Endothelial cell (in vitro differentiated cells): ENCODE measurements around the gene NTN1. TPM values are rescaled to one million over a fixed set of nuclear protein-coding genes. Genes with fewer than 3 reads are reported as not detected.
A peak's percentile ranks its signal among the peaks of the same experiment; 100 is the strongest.
"Not testable (repeated sequence)": the region's sequence is repeated elsewhere in the genome, so short reads cannot be mapped to it uniquely, and the experiment has no call there.

Source experiments
- DNase-seq: peaks from one replicate; pipeline ENCODE4 v3.0.0; 2021; ENCODE audit warnings: low spot score
- H3K27ac Mint-ChIP-seq: one replicate; pipeline ENCODE4 v1.8.0; 2021; ENCODE audit warnings: mixed read lengths, inconsistent platforms; ENCODE audit not compliant: unreplicated experiment
- H3K27me3 Mint-ChIP-seq: one replicate; pipeline ENCODE4 v1.8.0; 2021; ENCODE audit warnings: mild to moderate bottlenecking, moderate library complexity, mixed read lengths, inconsistent platforms; ENCODE audit not compliant: unreplicated experiment
- H3K36me3 Mint-ChIP-seq: one replicate; pipeline ENCODE4 v1.8.0; 2021; ENCODE audit warnings: mild to moderate bottlenecking, low read depth, mixed read lengths, inconsistent platforms; ENCODE audit not compliant: unreplicated experiment
- H3K4me1 Mint-ChIP-seq: one replicate; pipeline ENCODE4 v1.8.0; 2021; ENCODE audit warnings: mild to moderate bottlenecking, mixed read lengths, inconsistent platforms; ENCODE audit not compliant: unreplicated experiment
- H3K4me3 Mint-ChIP-seq: one replicate; pipeline ENCODE4 v1.8.0; 2021; ENCODE audit warnings: mild to moderate bottlenecking, mixed read lengths, inconsistent platforms; ENCODE audit not compliant: unreplicated experiment
- H3K9me3 Mint-ChIP-seq: one replicate; pipeline ENCODE4 v1.8.0; 2021; ENCODE audit warnings: mixed read lengths, inconsistent platforms; ENCODE audit not compliant: unreplicated experiment
- CTCF ChIP-seq: fragments of 200-600 bp; sonication (generic); IDR thresholded peaks from one replicate; pipeline ENCODE4 v1.5.0; 2021; ENCODE audit warnings: antibody characterized with exemption; ENCODE audit not compliant: unreplicated experiment
- total RNA-seq: library from RNA; stranded (reverse); fragmentation: NEBNext Ultra II Directional; extraction: Animal tissue kit (Norgen Biotek cat#: 25700); gene quantifications from one replicate; pipeline ENCODE4 v1.2.1, GENCODE V29; 2021; ENCODE audit not compliant: unreplicated experiment

Gene NTN1
- total RNA-seq, 1 donor from 2014 or later, result 6.6 TPM

- Mint-ChIP-seq H3K4me1 (no peaks in the 10 kb centered on the region), H3K36me3 (no peaks in the 10 kb centered on the region), H3K9me3 (no peaks in the 10 kb centered on the region), H3K27me3 (peaks cover 2% of the 10 kb centered on the region), H3K27ac (no peak overlapping the region), H3K4me3 (no peak overlapping the region)
- TF ChIP-seq CTCF, result no peak
- no peak for DNase-seq
Observed at GRCh38 chr17:8985054-8985701, 36.1 kb upstream of the NTN1 start.

- no peaks in the 10 kb centered on the region for H3K36me3 Mint-ChIP-seq
- DNase-seq, result no peak
- no peak overlapping the region for H3K27ac Mint-ChIP-seq
- peaks cover 2% of the 10 kb centered on the region for H3K27me3 Mint-ChIP-seq
- no peak overlapping the region for H3K4me3 Mint-ChIP-seq
- peak; percentile 19 for TF ChIP-seq CTCF
- H3K9me3 Mint-ChIP-seq, result no peaks in the 10 kb centered on the region
- no peaks in the 10 kb centered on the region for H3K4me1 Mint-ChIP-seq
Observed at GRCh38 chr17:8986295-8986694, 35.0 kb upstream of the NTN1 start.

GRCh38 chr17:8988263-8988935 is 32.9 kb upstream of the NTN1 start:
- H3K36me3 Mint-ChIP-seq, H3K9me3 Mint-ChIP-seq, H3K27me3 Mint-ChIP-seq, DNase-seq, H3K27ac Mint-ChIP-seq, H3K4me3 Mint-ChIP-seq, H3K4me1 Mint-ChIP-seq: not testable (repeated sequence)

- Mint-ChIP-seq H3K9me3 (no peaks in the 10 kb centered on the region), H3K4me3 (no peak overlapping the region), H3K27me3 (peaks cover 1% of the 10 kb centered on the region), H3K27ac (no peak overlapping the region), H3K36me3 (no peaks in the 10 kb centered on the region), H3K4me1 (no peaks in the 10 kb centered on the region)
- peak; percentile 76 for DNase-seq
- TF ChIP-seq CTCF, result peak; percentile 91
Observed at GRCh38 chr17:8991514-8992285, 29.6 kb upstream of the NTN1 start.

GRCh38 chr17:8994319-8994718 is 27.0 kb upstream of the NTN1 start:
- no peaks in the 10 kb centered on the region for H3K4me1 Mint-ChIP-seq
- no peaks in the 10 kb centered on the region for H3K36me3 Mint-ChIP-seq
- no peak overlapping the region for H3K4me3 Mint-ChIP-seq
- H3K27ac Mint-ChIP-seq, result peak overlapping the region; percentile 21
- H3K9me3 Mint-ChIP-seq, result no peaks in the 10 kb centered on the region
- peak; percentile 78 for DNase-seq
- TF ChIP-seq CTCF, result peak; percentile 67
- H3K27me3 Mint-ChIP-seq, result peaks cover 1% of the 10 kb centered on the region
